Hematopoietic multipotent progenitor cell (in vitro differentiated cells): ENCODE results near the gene PDK3. TPM values are rescaled to one million over a fixed set of nuclear protein-coding genes. Genes with fewer than 3 reads are reported as not detected.

Experiments
- DNase-seq, 3 donors: peaks; one replicate each; pipeline ENCODE4 v3.0.0-alpha.2; 2011 to 2015; ENCODE audit warnings: low read depth in 2 of 3, low spot score in 2 of 3
- total RNA-seq: library from RNA; depleted of rRNA; stranded (reverse); fragments of >200 nt; gene quantifications from one replicate; pipeline ENCODE4 v1.2.3, GENCODE V29; 2012

PDK3 gene
- total RNA-seq: 12.7 TPM

DNA sequence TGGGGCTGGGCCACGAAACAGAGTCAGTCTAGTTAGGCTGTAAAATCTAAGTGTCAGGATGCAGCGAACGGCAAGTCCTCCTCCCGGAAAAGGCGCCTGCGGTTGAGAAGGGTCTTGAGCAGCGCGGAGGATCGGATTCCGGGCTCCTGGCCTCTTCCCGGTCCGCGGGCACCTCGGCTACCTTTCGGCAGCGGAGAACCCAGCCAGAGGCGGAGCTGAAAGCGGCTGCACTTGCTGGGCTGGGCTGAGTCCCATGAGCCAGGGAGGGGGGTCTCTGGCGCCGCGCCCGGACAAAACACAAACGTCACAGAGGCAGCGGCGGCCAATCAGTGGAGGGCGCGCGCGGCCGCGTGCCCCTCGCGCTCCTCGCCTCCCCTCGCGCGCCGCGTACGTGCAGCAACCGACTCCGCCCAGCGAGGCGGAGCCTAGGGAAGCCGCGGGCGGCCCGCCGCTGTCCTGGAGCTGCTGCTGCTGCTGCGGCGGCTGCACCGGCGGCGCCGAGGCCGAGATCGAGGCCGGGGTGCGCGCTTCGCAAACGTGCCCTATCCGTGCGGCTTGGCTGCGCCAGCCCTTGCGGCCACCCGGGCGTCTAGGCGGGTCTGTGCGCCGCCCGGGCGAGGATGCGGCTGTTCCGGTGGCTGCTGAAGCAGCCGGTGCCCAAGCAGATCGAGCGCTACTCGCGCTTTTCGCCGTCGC, at the start of gene PDK3:
TSS of gene PDK3 (plus strand) at position 451 of the 696 bp plus-strand sequence. CDS start at position 621, 170 bp downstream.
- peak; percentile 70 to 92 (median 89) for DNase-seq

DNA sequence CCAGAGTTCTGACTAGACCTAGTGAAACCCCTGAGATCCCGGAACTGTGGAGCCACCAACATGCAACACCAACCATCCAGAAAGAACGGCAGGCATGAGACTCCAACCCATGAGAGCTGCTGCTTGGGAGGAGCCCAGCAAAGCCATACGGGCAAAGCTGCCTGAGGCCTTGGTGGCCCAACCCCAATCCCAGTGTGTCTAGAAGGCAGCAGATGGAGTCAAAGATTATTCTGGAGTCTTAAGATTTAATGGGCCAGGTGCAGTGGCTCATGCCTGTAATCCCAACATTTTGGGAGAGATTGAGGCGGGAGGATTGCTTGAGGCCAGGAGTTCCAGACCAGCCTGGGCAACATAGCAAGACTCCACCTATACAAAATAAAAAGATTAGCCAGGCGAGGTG, 49.2 kb upstream of the PDK3 start:
- DNase-seq: no peak

DNA sequence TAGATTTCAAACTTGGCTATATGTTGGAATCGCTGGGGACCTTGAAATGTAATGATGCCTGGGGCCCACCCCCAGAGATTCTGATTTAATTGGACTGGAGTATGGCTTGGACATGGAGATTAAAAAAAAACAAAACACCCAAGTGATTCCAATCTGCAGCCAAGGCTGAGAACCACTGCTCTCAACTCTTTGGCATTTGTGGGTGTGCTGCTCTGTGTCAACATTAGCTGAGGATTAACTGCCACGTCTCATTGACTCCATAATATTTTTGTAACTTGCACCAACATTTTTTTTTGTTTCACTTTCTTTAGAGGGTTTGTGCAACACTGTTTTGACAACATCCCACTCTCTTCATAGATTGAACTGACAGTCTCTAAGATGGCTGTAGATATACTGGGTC, 41.1 kb upstream of the PDK3 start:
- DNase-seq: no peak

DNA sequence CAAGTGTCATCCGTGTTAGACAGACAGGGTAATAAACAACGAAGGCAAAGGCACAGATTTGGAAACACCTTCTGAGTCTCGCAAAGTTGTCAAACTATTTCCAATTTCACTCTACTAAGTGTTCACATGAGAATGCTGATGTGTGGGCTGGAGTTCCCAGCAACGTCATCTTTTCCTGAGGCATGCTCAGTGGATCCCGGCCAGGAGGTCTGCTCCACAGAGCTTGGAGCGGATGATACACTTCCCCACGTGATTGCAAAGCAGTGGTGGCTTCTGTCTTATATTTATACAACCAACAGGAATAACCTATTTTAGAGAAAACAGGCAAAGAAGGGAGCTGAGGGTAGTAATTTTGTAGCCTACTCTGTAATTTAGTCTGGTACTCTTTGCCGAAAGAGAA, 40.1 kb upstream of the PDK3 start:
- no peak for DNase-seq

DNA sequence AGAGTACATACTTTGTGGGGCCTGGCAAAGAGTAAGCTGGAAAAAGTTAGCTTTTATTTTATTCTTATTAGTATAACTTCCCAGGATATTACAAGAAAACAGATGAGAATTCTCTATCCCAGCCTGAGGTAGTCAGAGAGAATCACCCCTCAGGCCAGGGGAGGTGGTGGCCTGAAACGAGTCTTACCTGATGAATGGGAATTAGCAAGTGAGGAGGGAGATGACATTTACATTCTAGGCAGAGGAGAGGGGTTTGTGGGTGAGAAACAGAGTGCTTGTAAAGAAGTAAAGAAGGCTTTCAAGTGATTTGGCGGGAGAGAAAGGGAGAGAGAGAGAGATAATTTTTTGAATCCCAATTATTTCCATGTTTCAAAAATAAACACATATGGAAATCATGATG, 39.3 kb upstream of the PDK3 start:
- DNase-seq: no peak

DNA sequence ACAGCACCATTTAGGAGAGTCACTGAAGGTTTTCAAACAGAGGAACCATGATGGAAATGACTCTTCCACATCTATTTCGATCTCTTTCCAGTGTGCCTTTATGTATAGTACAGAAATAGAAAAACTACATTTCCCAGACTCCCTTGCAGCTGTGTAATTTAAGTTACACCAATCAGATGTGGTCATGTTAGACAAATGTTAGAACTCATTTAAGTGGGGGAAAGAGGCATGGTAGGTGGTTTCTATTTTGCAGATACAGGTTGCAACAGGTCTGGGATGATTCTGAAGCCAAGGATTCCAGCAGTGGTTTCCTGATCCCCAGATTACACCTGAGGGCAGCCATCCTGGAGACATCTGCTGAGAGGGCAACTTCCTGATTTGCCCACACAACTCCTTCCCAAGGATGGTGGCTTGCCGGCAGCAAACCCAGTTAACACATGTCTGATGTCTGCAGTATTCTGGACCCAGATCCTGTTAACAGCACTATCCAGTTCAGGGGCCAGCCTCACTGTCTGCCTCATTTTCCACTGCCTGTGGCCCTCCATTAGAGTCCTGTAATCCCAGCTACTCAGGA, 38.7 kb upstream of the PDK3 start:
- DNase-seq: peak in 2 of 3 donors; percentile 9 to 31

DNA sequence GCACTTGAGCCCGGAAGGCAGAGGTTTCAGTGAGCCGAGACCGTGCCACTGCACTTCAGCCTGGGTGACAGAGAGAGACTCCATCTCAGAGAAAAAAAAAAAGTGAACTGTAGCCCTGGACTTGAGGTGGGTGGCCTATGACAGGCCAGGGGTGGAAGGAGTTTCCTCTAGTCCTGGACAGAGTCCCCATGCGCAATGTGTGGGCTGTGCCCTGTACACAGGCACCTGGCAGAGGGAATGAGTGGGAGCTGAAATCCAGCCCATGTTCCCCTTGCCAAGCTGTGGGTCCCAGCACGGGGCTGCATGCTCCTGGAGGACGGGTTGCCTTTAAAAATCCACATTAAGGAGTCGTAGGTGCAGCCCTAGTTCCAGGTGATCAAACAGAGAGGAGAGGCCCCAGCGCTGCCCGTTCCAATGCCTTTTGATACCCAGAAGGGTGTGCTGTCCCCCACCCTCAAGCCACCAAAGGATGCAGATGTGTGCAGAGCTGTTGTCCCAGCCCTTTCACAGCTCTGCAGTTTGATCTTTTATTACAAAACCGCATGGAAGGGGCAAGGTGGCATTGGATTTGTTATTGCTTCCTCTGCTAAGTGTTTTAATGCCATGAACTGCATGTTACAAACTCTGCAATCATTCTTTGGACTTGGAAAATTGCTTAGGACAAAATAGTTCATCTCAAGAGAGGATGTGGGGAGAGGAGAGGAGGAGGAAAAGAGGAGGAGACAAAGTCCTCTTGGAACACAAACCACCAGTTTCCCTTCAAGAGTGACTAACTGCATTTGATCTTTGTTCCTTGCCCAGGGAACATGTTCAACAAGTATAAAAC, 38.0 kb upstream of the PDK3 start:
- no peak for DNase-seq

DNA sequence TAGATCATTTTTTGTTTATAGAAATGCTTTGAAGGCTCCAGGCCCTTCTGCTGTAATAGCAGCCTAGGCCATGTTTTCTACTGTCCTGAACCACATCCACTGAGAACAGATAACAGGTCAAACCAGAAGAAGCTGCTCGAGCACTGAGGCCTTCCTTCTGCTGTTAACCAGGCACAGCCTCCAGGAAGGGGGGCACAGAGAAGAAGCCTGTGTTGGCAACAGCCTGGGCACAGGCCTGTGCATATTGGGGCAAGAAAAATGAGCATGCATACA, 37.4 kb upstream of the PDK3 start:
- DNase-seq: no peak

DNA sequence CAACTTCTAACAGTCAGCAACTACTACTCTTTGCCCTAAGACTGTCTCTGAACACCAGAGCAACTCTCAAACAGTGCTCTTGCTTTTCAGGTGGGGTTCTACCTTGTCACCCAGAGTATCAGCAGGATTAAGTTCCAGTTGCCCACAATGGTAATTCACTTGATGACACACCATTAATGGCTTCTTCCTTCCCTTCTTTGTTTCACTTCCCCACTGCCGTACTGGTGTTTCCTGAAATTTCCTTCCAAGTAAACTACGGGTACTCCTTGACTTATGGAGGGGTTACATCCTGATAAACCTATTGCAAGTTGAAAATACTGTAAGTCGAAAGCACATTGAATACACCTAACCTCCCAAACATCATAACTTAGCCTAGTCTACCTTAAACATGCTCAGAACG, 36.6 kb upstream of the PDK3 start:
- DNase-seq: no peak

DNA sequence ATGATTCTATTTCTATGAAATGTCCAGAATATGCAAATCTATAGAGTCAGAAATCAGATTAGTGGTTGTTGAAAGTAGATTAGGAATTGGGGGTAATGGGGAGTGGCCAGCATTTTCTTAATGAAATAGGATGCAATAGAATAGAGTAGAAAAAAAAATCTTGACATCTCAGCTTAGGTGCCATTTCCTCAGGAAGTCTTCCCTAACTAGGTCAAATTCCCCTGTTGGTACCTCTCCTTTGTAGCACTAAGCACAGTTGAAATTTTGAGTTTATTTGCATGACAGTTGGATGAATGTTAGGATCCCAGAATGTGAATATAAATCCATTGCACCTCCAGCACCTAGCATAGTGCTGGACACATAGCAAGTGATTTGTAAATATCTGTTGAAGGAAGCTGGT, 30.0 kb upstream of the PDK3 start:
- DNase-seq: no peak

DNA sequence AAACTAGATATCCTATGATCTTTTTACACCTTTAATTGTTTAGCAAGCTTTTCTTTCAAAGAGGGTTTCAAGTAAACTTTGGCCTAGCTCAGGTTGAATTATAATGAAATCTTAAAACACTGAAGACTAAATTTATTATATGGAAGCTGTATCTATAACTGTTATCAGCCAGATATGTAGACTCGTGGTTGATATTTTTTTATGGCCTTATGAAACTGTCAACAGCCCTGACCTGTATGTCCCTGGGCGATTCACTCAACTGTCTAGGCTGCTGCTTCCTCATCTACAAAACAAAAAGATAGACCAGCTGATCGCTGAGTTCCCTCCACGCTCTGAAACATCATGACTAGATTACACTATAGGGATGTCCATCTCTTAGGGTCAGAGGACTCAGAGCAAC, 21.2 kb upstream of the PDK3 start:
- DNase-seq: no peak

DNA sequence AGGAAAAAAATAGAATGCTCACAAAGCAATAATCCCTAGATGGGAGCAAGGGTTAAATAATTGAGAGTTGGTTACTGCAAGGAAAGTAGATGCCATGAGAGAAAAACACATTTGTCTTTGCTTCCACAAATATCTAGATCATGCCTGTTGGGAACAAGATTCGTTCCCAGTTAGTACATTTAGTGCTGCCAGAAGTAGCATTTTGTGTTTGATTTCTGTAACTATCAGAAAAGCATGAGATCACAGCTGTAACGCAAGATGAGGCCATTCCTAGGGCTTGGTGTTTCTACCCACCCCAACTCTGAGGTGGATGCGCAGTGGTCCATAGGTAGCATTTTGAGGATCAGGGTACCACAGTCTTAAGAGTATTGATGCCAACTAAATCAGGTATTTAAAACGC, 20.4 kb upstream of the PDK3 start:
- no peak for DNase-seq

DNA sequence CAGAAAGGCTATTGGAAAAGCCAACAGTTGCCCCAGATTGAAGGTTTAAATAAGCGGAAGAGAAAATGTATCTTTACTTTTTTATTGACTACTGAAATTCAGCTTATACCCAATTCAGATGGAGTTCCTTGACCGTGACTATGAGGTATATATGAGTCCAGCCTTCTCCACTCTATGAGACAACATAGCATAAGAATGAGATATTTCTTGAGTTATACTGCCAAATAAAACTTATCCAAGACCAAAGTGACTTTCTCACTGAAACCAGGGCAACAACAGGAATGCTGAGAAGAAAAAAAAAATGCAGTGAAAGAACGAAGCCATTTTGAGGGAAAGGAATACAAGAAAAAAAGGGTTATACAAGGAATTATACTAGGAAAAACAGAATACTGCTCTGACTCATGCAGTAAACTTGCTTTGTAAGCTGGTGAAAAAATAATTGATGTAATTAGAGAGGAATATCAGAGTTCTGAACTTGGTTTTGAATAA, 16.3 kb upstream of the PDK3 start:
- DNase-seq: no peak

DNA sequence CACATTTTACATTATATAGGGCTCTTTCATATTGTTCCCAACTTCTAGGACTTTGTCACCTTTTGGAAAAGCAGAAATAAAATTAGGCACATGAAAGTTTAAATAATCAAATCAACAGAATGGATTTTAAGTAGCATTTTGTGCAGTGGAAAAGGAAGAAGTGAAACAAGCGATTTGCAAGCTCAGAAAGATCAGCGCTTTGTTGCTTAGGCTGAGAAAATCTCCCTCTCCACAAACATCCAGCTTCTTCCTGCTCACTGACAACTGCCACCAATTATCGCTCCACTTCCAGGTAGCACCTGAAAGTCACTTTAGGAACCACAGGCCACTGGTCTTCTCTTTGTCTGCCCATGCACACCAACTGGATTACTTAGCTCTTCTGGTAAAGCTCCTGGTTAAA, 2.0 kb upstream of the PDK3 start:
- DNase-seq: no peak

DNA sequence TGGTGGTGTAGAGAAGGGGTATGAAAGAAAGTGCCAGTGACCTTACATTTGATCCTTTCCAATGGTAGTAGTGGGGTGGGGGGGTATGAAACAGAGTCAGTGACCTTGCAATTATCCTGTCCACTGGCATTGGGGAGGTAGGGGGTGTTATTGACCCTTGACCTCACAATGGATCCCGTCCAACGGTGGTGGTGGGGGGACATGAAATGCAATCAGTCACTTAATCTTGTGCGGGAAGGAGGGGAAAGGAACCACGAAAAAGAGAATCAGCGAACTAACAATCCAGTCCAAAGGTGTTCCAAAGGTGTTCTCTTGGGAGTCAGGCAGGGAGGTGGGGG, 619 bp upstream of the PDK3 start:
- no peak for DNase-seq

DNA sequence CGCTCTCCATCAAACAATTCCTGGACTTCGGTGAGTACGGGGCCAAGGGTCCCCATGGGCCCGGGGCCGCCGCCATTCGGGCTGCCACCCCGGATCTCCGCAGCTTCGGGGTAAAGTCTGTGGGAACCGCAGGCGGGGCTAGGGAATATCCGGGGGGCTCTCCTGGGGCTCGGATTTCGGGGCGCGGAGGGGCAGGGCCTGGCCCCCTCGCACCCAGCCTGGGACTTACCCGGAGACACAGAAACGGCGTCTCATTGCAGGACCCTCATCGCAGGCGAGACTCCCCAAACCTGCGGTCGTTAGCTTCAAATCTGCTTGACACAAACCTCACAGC, 413 bp downstream of the PDK3 start:
- no peak for DNase-seq

DNA sequence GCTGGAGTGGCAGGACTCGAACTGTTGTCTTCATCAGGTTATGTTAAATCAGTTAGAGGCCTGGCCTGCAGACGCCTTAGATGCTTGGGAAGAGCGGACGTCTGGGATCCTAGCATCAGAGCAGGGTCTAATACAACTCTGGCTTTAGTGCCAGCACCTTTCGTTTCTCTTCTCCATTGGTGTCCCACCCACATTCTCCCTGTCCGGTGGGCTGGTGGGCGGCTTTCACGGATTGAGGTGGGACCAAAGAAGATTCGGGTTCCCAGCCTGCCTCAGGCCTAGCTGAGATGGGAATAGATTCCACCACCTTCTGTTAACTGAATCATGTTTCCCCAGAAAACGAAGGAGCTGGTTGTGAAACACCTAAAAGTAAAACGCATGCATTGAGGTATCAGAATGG, 939 bp downstream of the PDK3 start:
- no peak for DNase-seq

DNA sequence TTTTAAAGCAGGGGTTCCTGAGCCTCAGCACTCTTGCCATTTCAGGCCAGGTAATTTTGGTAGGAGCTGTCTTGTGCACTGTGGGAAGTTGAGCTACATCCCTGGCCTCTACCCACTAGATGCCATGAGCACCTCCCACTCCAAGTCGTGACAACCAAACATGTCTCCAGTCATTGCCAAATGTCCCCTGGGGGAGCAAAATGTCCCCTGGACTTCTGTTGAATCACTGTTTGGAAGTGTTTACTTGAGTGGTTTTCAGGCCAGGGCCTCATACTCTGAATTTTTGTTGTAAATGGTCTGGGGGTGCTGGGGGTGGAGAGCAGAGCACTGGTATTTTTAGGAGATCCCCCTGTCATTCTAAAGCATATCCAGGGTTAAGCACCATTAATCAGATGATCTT, 3.2 kb downstream of the PDK3 start:
- no peak for DNase-seq

DNA sequence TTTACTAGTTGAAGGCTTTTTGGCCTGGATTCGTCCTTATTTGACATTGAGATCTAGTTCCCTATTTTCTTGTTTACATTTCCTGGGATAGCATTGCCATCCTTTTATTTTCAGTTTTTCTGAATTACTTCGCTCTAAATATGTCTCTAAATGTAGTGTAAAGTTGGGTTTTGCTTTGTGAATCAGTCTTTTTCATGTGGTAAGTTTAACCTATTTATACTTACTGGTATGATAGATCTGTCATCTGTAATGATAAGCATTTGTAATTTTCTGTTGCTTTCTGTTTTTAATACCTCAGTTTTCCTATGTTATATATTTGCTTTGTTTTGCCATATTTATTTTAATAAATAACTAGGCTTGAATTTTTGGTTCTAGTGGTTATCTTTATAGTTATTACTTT, 6.7 kb downstream of the PDK3 start:
- no peak for DNase-seq

DNA sequence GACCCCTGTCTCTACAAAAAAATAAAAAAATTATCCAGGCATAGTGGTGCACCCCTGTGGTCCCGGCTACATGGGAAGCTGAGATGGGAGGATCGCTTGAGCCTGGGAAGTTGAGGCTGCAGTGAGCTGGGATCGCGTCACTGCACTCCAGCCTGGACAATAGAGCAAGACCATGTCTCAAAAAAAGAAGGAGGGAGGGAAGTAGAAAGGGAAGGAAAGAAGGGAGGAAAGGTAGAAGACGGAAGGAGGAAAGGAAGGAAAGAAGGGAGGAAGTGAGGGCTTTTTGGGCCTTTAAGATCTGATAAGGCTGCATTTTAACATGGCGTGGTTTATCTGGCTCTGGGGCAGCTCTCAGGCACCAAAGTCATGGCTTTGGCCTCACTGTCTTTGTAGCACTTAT, 10.4 kb downstream of the PDK3 start:
- DNase-seq: no peak

DNA sequence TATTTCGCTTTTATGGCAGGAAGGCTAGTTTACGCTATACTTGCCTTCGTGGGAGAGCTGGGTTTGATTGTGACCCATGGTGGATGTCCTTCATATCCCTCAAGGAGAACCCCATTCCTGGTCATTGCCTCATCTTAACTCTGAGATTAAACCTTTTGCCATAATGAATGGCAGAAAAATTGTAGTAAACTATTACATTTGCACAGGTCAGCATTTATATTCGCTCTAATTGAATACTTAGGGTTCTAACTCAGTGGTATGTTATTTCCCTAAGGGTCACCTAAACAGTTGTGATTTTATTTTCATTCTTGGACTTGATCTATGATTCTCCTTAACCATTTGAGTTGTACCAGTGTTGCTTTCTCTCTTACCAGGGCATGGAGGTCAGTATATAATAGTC, 13.4 kb downstream of the PDK3 start:
- no peak for DNase-seq

DNA sequence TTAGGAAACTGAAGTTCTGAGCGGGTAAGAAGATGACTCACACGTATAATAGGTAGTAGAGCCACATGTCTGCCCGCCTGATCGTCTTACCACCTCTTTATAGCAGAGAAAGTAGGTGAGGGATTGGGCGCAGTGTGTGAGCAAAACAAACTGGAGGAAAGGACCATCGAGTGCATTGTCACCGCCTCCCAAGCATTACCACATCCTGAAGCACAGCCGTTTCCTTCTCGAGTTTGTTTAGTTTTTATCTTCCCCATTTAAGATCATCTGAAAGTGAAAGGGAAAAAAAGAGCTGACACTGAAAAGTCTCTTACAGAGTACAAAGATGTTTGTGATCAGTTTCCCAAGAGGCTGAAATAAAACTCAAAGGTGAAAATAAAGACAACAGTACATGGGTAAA, 14.8 kb downstream of the PDK3 start:
- DNase-seq: peak; percentile 52 to 91 (median 84)
